Gastroesophageal sphincter (tissue), 3 donors: Measurements from ENCODE around the gene OR1J1.

Experiments used
- EP300 ChIP-seq: sonication (generic); formaldehyde crosslinking; IDR thresholded peaks from one replicate; pipeline ENCODE4 v1.6.1; 2017; ENCODE audit warnings: antibody characterized with exemption, mild to moderate bottlenecking
- POLR2A ChIP-seq, 2 donors: fragments of 450-650 bp; IDR thresholded peaks; one replicate each; pipeline ENCODE4 v1.6.1; 2017; ENCODE audit warnings: antibody characterized with exemption in 2 of 2, mild to moderate bottlenecking in 2 of 2, moderate library complexity in 1 of 2
- POLR2AphosphoS5 ChIP-seq: sonication (generic); formaldehyde crosslinking; IDR thresholded peaks from one replicate; pipeline ENCODE4 v1.6.1; 2017; ENCODE audit warnings: antibody characterized with exemption
- TF ChIP-seq, protein P1 (sequence below), 4 experiments: fragments of 200-600 bp in 2 of 4; fragments of 450-650 bp in 2 of 4; sonication (generic) in 1 of 4; IDR thresholded peaks; one replicate each; pipeline ENCODE4 v1.5.1; 2017 to 2019; ENCODE audit warnings: antibody characterized with exemption in 4 of 4, mild to moderate bottlenecking in 2 of 4, moderate library complexity in 2 of 4

DNA sequence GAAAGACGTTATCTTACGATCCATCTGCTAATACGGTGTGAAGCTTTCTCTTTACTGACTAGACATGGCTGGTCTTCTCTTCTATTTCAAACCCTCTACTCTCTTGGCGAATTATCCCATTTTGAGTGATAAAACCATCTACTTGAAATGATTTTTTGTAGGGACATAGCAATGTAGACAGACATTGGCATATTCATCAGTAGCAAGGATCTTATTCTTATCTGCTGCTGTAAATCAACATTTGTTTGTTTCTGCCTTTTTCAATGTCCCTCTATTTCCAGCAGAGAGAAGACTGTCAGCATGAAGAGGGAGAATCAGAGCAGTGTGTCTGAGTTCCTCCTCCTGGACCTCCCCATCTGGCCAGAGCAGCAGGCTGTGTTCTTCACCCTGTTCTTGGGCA, 41.1 kb upstream of the OR1J1 start, which contains the start of gene OR1J4:
- TF ChIP-seq, protein P1, sequence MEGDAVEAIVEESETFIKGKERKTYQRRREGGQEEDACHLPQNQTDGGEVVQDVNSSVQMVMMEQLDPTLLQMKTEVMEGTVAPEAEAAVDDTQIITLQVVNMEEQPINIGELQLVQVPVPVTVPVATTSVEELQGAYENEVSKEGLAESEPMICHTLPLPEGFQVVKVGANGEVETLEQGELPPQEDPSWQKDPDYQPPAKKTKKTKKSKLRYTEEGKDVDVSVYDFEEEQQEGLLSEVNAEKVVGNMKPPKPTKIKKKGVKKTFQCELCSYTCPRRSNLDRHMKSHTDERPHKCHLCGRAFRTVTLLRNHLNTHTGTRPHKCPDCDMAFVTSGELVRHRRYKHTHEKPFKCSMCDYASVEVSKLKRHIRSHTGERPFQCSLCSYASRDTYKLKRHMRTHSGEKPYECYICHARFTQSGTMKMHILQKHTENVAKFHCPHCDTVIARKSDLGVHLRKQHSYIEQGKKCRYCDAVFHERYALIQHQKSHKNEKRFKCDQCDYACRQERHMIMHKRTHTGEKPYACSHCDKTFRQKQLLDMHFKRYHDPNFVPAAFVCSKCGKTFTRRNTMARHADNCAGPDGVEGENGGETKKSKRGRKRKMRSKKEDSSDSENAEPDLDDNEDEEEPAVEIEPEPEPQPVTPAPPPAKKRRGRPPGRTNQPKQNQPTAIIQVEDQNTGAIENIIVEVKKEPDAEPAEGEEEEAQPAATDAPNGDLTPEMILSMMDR (IDR thresholded peaks at IDR 0.05), result no peak
- TF ChIP-seq EP300 (no peak), POLR2A (IDR thresholded peaks at IDR 0.05) (no peak), POLR2AphosphoS5 (no peak)
